Ishikawa (cell line): ENCODE measurements around the gene PRR18.

Experiments
- CEBPB ChIP-seq: IDR thresholded peaks from 2 replicates; pipeline ENCODE4 v1.6.1; 2012
- CREB1 ChIP-seq: IDR thresholded peaks from 2 replicates; pipeline ENCODE4 v1.6.1; 2012; ENCODE audit warnings: low read depth
- EGR1 ChIP-seq: IDR thresholded peaks from 2 replicates; pipeline ENCODE4 v1.6.1; 2012
- EP300 ChIP-seq: IDR thresholded peaks from 2 replicates; pipeline ENCODE4 v1.6.1; 2012; ENCODE audit warnings: borderline replicate concordance
- FOXM1 ChIP-seq: IDR thresholded peaks from 2 replicates; pipeline ENCODE4 v1.6.1; 2012; ENCODE audit warnings: low read depth, borderline replicate concordance
- MAX ChIP-seq: IDR thresholded peaks from 2 replicates; pipeline ENCODE4 v1.6.1; 2012
- NFIC ChIP-seq: IDR thresholded peaks from 2 replicates; pipeline ENCODE4 v1.6.1; 2012
- RAD21 ChIP-seq: IDR thresholded peaks from 2 replicates; pipeline ENCODE4 v1.6.1; 2012; ENCODE audit warnings: low read depth
- REST ChIP-seq: IDR thresholded peaks from 2 replicates; pipeline ENCODE4 v1.6.1; 2012; ENCODE audit warnings: low read depth, mild to moderate bottlenecking
- TAF1 ChIP-seq: IDR thresholded peaks from 2 replicates; pipeline ENCODE4 v1.6.1; 2012; ENCODE audit warnings: low read depth, mild to moderate bottlenecking
- TCF12 ChIP-seq: IDR thresholded peaks from 2 replicates; pipeline ENCODE4 v1.6.1; 2012; ENCODE audit warnings: low read depth
- TEAD4 ChIP-seq: IDR thresholded peaks from 2 replicates; pipeline ENCODE4 v1.6.1; 2012
- USF1 ChIP-seq: IDR thresholded peaks from 2 replicates; pipeline ENCODE4 v1.6.1; 2012
- YY1 ChIP-seq: IDR thresholded peaks from 2 replicates; pipeline ENCODE4 v1.6.1; 2012; ENCODE audit warnings: low read depth
- ZBTB7A ChIP-seq: IDR thresholded peaks from 2 replicates; pipeline ENCODE4 v1.6.1; 2012; ENCODE audit warnings: low read depth

PRR18 gene

GRCh38 chr6:166286839-166287271, 21.3 kb downstream of the PRR18 start:
- no peak for TF ChIP-seq TAF1

GRCh38 chr6:166285233-166285632, 23.0 kb downstream of the PRR18 start:
- TF ChIP-seq EGR1 (no peak), ZBTB7A (no peak), NFIC (no peak), YY1 (no peak)

- no peak for TF ChIP-seq NFIC
Measured at GRCh38 chr6:166284640-166285039, 23.6 kb downstream of the PRR18 start.

- TF ChIP-seq CEBPB = no peak
- no peak for TF ChIP-seq EGR1
- no peak for TF ChIP-seq TEAD4
- no peak for TF ChIP-seq REST
- no peak for TF ChIP-seq TCF12
- no peak for TF ChIP-seq ZBTB7A
- no peak for TF ChIP-seq MAX
- TF ChIP-seq EP300 = no peak
- TF ChIP-seq TAF1 = no peak
- TF ChIP-seq USF1 = no peak
- no peak for TF ChIP-seq FOXM1
- TF ChIP-seq CREB1 = no peak
- no peak for TF ChIP-seq RAD21
Measured at GRCh38 chr6:166282394-166283032, 25.7 kb downstream of the PRR18 start.

GRCh38 chr6:166281104-166281503, 27.1 kb downstream of the PRR18 start:
- TF ChIP-seq EGR1 (no peak), YY1 (no peak), TAF1 (no peak), EP300 (no peak), NFIC (no peak), FOXM1 (no peak), ZBTB7A (no peak), REST (no peak), CREB1 (no peak), TCF12 (no peak), RAD21 (no peak), CEBPB (no peak), TEAD4 (no peak)

- TF ChIP-seq TEAD4 = no peak
- TF ChIP-seq ZBTB7A = no peak
Measured at GRCh38 chr6:166279393-166279679, 28.9 kb downstream of the PRR18 start.

- no peak for TF ChIP-seq MAX
- no peak for TF ChIP-seq REST
- TF ChIP-seq TCF12 = no peak
- no peak for TF ChIP-seq EGR1
- no peak for TF ChIP-seq EP300
Measured at GRCh38 chr6:166278579-166279392, 29.4 kb downstream of the PRR18 start.
